Body of pancreas (tissue), 4 donors: ENCODE measurements around the gene CDC42EP4. TPM values are rescaled to one million over a fixed set of nuclear protein-coding genes. Genes with fewer than 3 reads are reported as not detected.

ENCODE experiments used
- ATAC-seq: fragments of 150-250 bp; one replicate; pipeline ENCODE4 v1.9.1; 2016
- DNase-seq, 4 donors: peaks; one replicate each; pipeline ENCODE4 v3.0.0-alpha.2; 2019
- H3K27ac ChIP-seq, 4 donors: fragments of 200-600 bp; sonication (generic); 1 replicate in 3 of 4; 2 replicates in 1 of 4; pipeline versions ENCODE4 v1.5.1 to v1.6.1; 2016 to 2019; ENCODE audit warnings: mild to moderate bottlenecking in 1 of 4, mixed read lengths in 1 of 4, moderate library complexity in 1 of 4
- H3K27me3 ChIP-seq, 2 donors: fragments of 200-600 bp; sonication (generic); one replicate each; pipeline ENCODE4 v1.6.0; 2016; ENCODE audit warnings: mild to moderate bottlenecking in 1 of 2
- H3K36me3 ChIP-seq, 2 donors: fragments of 200-600 bp; sonication (generic); replicated peaks in 1 of 2; 2 replicates each; pipeline ENCODE4 v1.5.1; 2016; ENCODE audit warnings: low read depth in 2 of 2; ENCODE audit not compliant: insufficient read depth in 1 of 2
- H3K4me1 ChIP-seq: fragments of 200-600 bp; sonication (generic); one replicate; pipeline ENCODE4 v1.6.0; 2016
- H3K4me3 ChIP-seq, 2 donors: fragments of 200-600 bp; sonication (generic); 1 replicate in 1 of 2; 2 replicates in 1 of 2; pipeline ENCODE4 v1.5.1; 2016 to 2019
- H3K9me3 ChIP-seq, 3 donors: fragments of 200-600 bp; sonication (generic); 1 replicate in 2 of 3; 2 replicates in 1 of 3; pipeline ENCODE4 v1.5.1; 2016
- CTCF ChIP-seq, 7 experiments: fragments of 450-650 bp in 4 of 7; fragments of 200-600 bp in 3 of 7; sonication (generic) in 3 of 7; IDR thresholded peaks; one replicate each; pipeline ENCODE4 v1.5.1; 2016 to 2019; ENCODE audit warnings: antibody characterized with exemption in 7 of 7
- POLR2A ChIP-seq, 3 donors: fragments of 450-650 bp; IDR thresholded peaks; one replicate each; pipeline ENCODE4 v1.6.1; 2016; ENCODE audit warnings: antibody characterized with exemption in 3 of 3, mild to moderate bottlenecking in 2 of 3
- WGBS, 2 donors: methylation state at CpG; one replicate each; pipeline ENCODE4 v1.1.5; 2017; 5-methylcytosine and 5-hydroxymethylcytosine counted together
- intact Hi-C: fragments of 100-400 bp; cut with DNase I; formaldehyde crosslinking; loops from one replicate; pipeline ENCODE4 v1.15.1; 2023
- total RNA-seq, 2 donors: library from RNA; depleted of rRNA; stranded (reverse); fragments of >200 nt; gene quantifications; one replicate each; pipeline ENCODE4 v1.1.0, GENCODE V29; 2016

The CDC42EP4 gene
- 10 to 100 TPM; 47.0 to 60.6 TPM for total RNA-seq

GRCh38 chr17:73311781-73312641 lies at the start of gene CDC42EP4:
TSS of gene CDC42EP4 (minus strand) at chr17:73312001. CDS start at chr17:73286500, 25,501 bp downstream.
- ATAC-seq (peak; percentile 75), DNase-seq (peak; percentile 96 to 97 (median 97))
- Histone ChIP-seq H3K4me3 (peak within 1 kb of the TSS; percentile 74 to 91), H3K4me1 (peaks cover 37% of the 10 kb centered on the region), H3K27ac (peak within 1 kb of the TSS; percentile 96 to 99 (median 96)), H3K9me3 (no peaks in the 10 kb centered on the region), H3K36me3 (no peaks in the 10 kb centered on the region), H3K27me3 (no peaks in the 10 kb centered on the region)
- intact Hi-C loops: loop anchor here (10.0 kb wide), 1 partner anchor 57 kb away; no protein-coding TSS in a partner anchor
- 1% methylated on average over 23 to 62 of the region's 71 CpGs for WGBS, 2 donors
- peak in 1 of 7 experiments; percentile 9 for TF ChIP-seq CTCF (IDR thresholded peaks at IDR 0.05)
- peak; percentile 99 for TF ChIP-seq POLR2A (IDR thresholded peaks at IDR 0.05)

GRCh38 chr17:73360961-73361761 lies 49.4 kb upstream of the CDC42EP4 start:
- Histone ChIP-seq H3K4me3 (no peak overlapping the region), H3K36me3 (no peaks in the 10 kb centered on the region), H3K27me3 (no peaks in the 10 kb centered on the region), H3K27ac (peak overlapping the region in 3 of 4 donors; percentile 71 to 81 (median 77)), H3K4me1 (peaks cover 29% of the 10 kb centered on the region), H3K9me3 (no peaks in the 10 kb centered on the region)
- ATAC-seq: no peak
- TF ChIP-seq CTCF (IDR thresholded peaks at IDR 0.05): no peak
- no peak for TF ChIP-seq POLR2A (IDR thresholded peaks at IDR 0.05)
- intact Hi-C loops: loop anchor here (5.0 kb wide), 1 partner anchor 44 kb away; no protein-coding TSS in a partner anchor
- WGBS, 2 donors: 66 to 84% methylated on average over 19 to 29 of the region's 29 CpGs
- peak in 2 of 4 donors; percentile 33 to 43 for DNase-seq

DNA sequence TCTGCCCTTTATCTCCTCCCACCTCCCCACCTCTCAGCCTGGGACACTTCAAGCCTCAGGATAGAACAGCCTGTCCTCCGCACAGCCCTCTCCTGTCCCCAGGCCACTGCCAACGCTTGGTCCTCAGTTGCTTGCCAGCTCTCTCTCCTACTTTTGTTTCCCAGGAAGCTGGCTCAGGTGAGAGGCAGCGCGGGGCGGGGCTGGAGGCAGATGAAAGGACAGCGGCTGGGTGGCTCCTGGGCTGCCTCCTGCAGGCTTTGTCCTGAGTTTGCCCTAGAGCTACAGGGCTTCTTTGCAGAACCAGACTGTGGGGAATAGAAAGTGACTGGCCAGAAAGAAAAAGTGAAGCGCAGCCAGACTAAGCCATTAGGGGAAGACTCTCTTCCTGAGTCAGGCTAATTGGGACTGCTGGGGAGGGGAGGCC lies 48.2 kb upstream of the CDC42EP4 start:
- 11 to 15% methylated on average over 7 of the region's 7 CpGs for WGBS, 2 donors
- intact Hi-C loops: loop anchor here (5.0 kb wide), 1 partner anchor 43 kb away; no protein-coding TSS in a partner anchor
- DNase-seq: peak; percentile 85 to 93 (median 93)
- H3K4me3 ChIP-seq: no peak overlapping the region
- no peaks in the 10 kb centered on the region for H3K36me3 ChIP-seq
- ATAC-seq: peak; percentile 79
- H3K4me1 ChIP-seq: peaks cover 29% of the 10 kb centered on the region
- H3K27me3 ChIP-seq: no peaks in the 10 kb centered on the region
- TF ChIP-seq CTCF (IDR thresholded peaks at IDR 0.05) (peak in 6 of 7 experiments; percentile 8 to 63 (median 52)), POLR2A (IDR thresholded peaks at IDR 0.05) (peak in 2 of 3 donors; percentile 40 to 54)
- H3K9me3 ChIP-seq: no peaks in the 10 kb centered on the region
- H3K27ac ChIP-seq: peak overlapping the region; percentile 45 to 81 (median 74)

DNA sequence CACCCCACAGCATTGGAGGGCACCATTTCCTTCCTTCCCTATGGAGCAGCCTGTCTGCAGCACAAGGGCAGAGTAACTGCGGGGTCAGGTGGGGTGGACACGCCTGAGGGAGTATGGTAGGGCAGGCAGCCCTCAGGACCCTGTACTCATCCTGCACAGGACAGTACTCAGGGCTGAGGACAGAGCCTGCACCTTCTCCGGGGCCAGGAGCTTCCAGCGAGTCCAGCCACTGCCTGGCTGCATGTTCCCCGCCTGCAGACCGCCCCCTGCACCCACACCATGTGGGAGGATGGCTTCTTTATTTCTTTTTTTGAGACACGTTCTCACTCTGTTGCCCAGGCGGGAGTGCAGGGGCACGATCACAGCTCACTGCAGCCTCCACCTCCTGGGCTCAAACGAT lies 47.6 kb upstream of the CDC42EP4 start:
- H3K36me3 ChIP-seq: no peaks in the 10 kb centered on the region
- no peak for TF ChIP-seq CTCF (IDR thresholded peaks at IDR 0.05)
- TF ChIP-seq POLR2A (IDR thresholded peaks at IDR 0.05): no peak
- intact Hi-C loops: no loop called here
- ATAC-seq (no peak), DNase-seq (no peak)
- peaks cover 29% of the 10 kb centered on the region for H3K4me1 ChIP-seq
- H3K27ac ChIP-seq: peak overlapping the region; percentile 45 to 81 (median 74)
- WGBS, 2 donors: 79 to 84% methylated on average over 8 to 10 of the region's 10 CpGs
- H3K27me3 ChIP-seq: no peaks in the 10 kb centered on the region
- H3K4me3 ChIP-seq: no peak overlapping the region
- H3K9me3 ChIP-seq: no peaks in the 10 kb centered on the region
